GM12878 (cell line): Measurements from ENCODE around the gene CAMTA1. TPM values are rescaled to one million over a fixed set of nuclear protein-coding genes. Genes with fewer than 3 reads are reported as not detected.

Source experiments
- ATAC-seq: fragments of 200-7000 bp; cut with Tn5 transposase; 3 replicates; pipeline ENCODE4 v1.9.1; 2020; ENCODE audit warnings: mild to moderate bottlenecking, moderate library complexity
- BruUV-seq: library from RNA; stranded (reverse); fragments of 400-500 nt; replicated peaks from 2 replicates; lab custom pipeline; 2021; lab: Mats Ljungman, UMichigan
- CTCF ChIA-PET: fragments of 300-600 bp; sonication (Branson Sonifier 250); formaldehyde crosslinking; extraction: SDS; loops from one replicate; lab custom pipeline; 2021; ENCODE audit warnings: inconsistent platforms; lab: Yijun Ruan, JAX
- POLR2A ChIA-PET: fragments of 350-600 bp; formaldehyde crosslinking; extraction: SDS; loops from one replicate; lab custom pipeline; 2021; ENCODE audit warnings: inconsistent platforms; lab: Charles Lee
- RAD21 ChIA-PET: fragments of 300-600 bp; sonication (Branson Sonifier 250); formaldehyde crosslinking; loops from one replicate; lab custom pipeline; 2023; ENCODE audit warnings: antibody characterized with exemption; ENCODE audit not compliant: unreplicated experiment; lab: Charles Lee
- SMC1A ChIA-PET: fragments of 300-600 bp; sonication (Branson Sonifier 250); formaldehyde crosslinking; loops from one replicate; lab custom pipeline; 2023; ENCODE audit not compliant: unreplicated experiment, uncharacterized antibody; lab: Charles Lee
- DNase-seq: peaks from one replicate; pipeline ENCODE4 v3.0.0-alpha.2; 2011; ENCODE audit warnings: low read depth, low spot score
- FAIRE-seq: peaks from 3 replicates; lab custom pipeline; 2011; peaks lifted over from hg19 to GRCh38; lab: Jason Lieb, UNC
- H2AFZ ChIP-seq: 2 replicates; pipeline ENCODE4 v1.6.0; 2011; ENCODE audit warnings: low read depth, low read length, control low read depth; ENCODE audit not compliant: control insufficient read depth
- H3K27ac ChIP-seq: 2 replicates; pipeline ENCODE4 v1.5.1; 2011; ENCODE audit warnings: control low read depth; ENCODE audit not compliant: control insufficient read depth, insufficient read depth
- H3K27me3 ChIP-seq, 2 experiments: replicated peaks in 1 of 2; 2 replicates each; pipeline versions ENCODE4 v1.6.0 to v1.6.1; 2011; ENCODE audit warnings: low read length in 1 of 2; ENCODE audit not compliant: control insufficient read depth in 2 of 2, insufficient read depth in 2 of 2
- H3K36me3 ChIP-seq, 2 experiments: 2 replicates each; pipeline ENCODE4 v1.5.1; 2011; ENCODE audit warnings: low read length in 1 of 2; ENCODE audit not compliant: control insufficient read depth in 2 of 2, insufficient read depth in 2 of 2
- H3K4me1 ChIP-seq: 2 replicates; pipeline ENCODE4 v1.6.1; 2011; ENCODE audit warnings: mild to moderate bottlenecking, low read length, moderate library complexity, mixed read lengths; ENCODE audit not compliant: control insufficient read depth, insufficient read depth
- H3K4me2 ChIP-seq: 2 replicates; pipeline ENCODE4 v1.6.0; 2011; ENCODE audit warnings: control low read depth; ENCODE audit not compliant: control insufficient read depth, insufficient read depth
- H3K4me3 ChIP-seq: fragments of 200-600 bp; sonication (generic); 2 replicates; pipeline ENCODE4 v1.5.1; 2016
- H3K79me2 ChIP-seq: 2 replicates; pipeline ENCODE4 v1.6.0; 2011; ENCODE audit warnings: low read length; ENCODE audit not compliant: control insufficient read depth, insufficient read depth
- H3K9ac ChIP-seq: 2 replicates; pipeline ENCODE4 v1.8.0; 2011; ENCODE audit warnings: low read length, control low read depth, mixed read lengths; ENCODE audit not compliant: control insufficient read depth, insufficient read depth
- H3K9me3 ChIP-seq: replicated peaks from 3 replicates; pipeline ENCODE4 v1.5.1; 2011; ENCODE audit warnings: mild to moderate bottlenecking, low read length; ENCODE audit not compliant: control insufficient read depth, insufficient read depth
- H4K20me1 ChIP-seq: 2 replicates; pipeline ENCODE4 v1.6.0; 2011; ENCODE audit not compliant: control insufficient read depth, insufficient read depth
- EED ChIP-seq: sonication (generic); IDR thresholded peaks from 2 replicates; pipeline ENCODE4 v1.6.1; 2016; ENCODE audit warnings: antibody characterized with exemption, low read depth
- HDAC2 ChIP-seq: fragments of 200-600 bp; sonication (generic); IDR thresholded peaks from 2 replicates; pipeline ENCODE4 v1.6.1; 2017
- IKZF1 ChIP-seq: fragments of 450-650 bp; conservative IDR thresholded peaks from 2 replicates; pipeline ENCODE4 v1.6.1; 2017; ENCODE audit warnings: antibody characterized with exemption, mild to moderate bottlenecking
- NBN ChIP-seq: fragments of 450-650 bp; IDR thresholded peaks from 2 replicates; pipeline ENCODE4 v1.6.1; 2016
- NFYB ChIP-seq: IDR thresholded peaks from 2 replicates; pipeline ENCODE4 v1.6.1; 2011; ENCODE audit warnings: low read depth, mild to moderate bottlenecking, low read length, improper control_type of control experiment, moderate library complexity; ENCODE audit not compliant: insufficient read depth
- NR2C2 ChIP-seq: IDR thresholded peaks from 2 replicates; pipeline ENCODE4 v1.6.1; 2011; ENCODE audit warnings: borderline replicate concordance, low read depth; ENCODE audit not compliant: control insufficient read depth, insufficient read length
- PAX5 ChIP-seq: IDR thresholded peaks from 2 replicates; pipeline ENCODE4 v1.6.1; 2011; ENCODE audit warnings: low read depth, low read length, borderline replicate concordance
- RAD51 ChIP-seq: fragments of 450-650 bp; IDR thresholded peaks from 2 replicates; pipeline ENCODE4 v1.6.1; 2016; ENCODE audit warnings: moderate library complexity, mild to moderate bottlenecking, inconsistent platforms
- RELA ChIP-seq: fragments of 450-650 bp; IDR thresholded peaks from 2 replicates; pipeline ENCODE4 v1.8.0; 2014; ENCODE audit warnings: borderline replicate concordance; ENCODE audit not compliant: partially characterized antibody
- SPI1 ChIP-seq: IDR thresholded peaks from 2 replicates; pipeline ENCODE4 v1.6.1; 2011; ENCODE audit warnings: low read depth, mild to moderate bottlenecking, low read length, moderate library complexity, borderline replicate concordance; ENCODE audit not compliant: insufficient read depth
- ZBED1 ChIP-seq: IDR thresholded peaks from 2 replicates; pipeline ENCODE4 v1.6.1; 2016; ENCODE audit warnings: borderline replicate concordance
- ZNF274 ChIP-seq: IDR thresholded peaks from one replicate; pipeline ENCODE4 v1.8.0; 2011; ENCODE audit not compliant: insufficient read length, insufficient read depth
- WGBS: methylation state at CpG from one replicate; pipeline ENCODE4 v1.1.6; 2016; ENCODE audit warnings: low lambda C conversion rate; ENCODE audit not compliant: insufficient replicate concordance, insufficient coverage; ENCODE audit errors: missing lambda C conversion rate; 5-methylcytosine and 5-hydroxymethylcytosine counted together
- in situ Hi-C: fragments of 300-500 bp; cut with MboI; formaldehyde crosslinking; loops from 9 replicates; pipeline ENCODE4 v1.14.3; 2018; ENCODE audit warnings: mixed read lengths
- intact Hi-C: fragments of 100-400 bp; cut with micrococcal nuclease; formaldehyde crosslinking; loops from one replicate; pipeline ENCODE4 v1.14.2; 2022; ENCODE audit not compliant: unreplicated experiment
- polyA plus RNA-seq, 11 experiments: library from polyadenylated mRNA; depleted of rRNA in 4 of 11; unstranded in 6 of 11; stranded (reverse) in 5 of 11; fragments of >200 nt; fragmentation: Nextera tagmentation in 4 of 11; fragmentation: Illumina TruSeq in 1 of 11; extraction: Ambion mirVana in 4 of 11; extraction: Trizol in 1 of 11; gene quantifications; 1 replicate in 1 of 11; 2 replicates in 10 of 11; pipeline versions ENCODE4 v1.2.1 to v1.2.3, GENCODE V29; 2011 to 2016; ENCODE audit warnings: inconsistent platforms in 2 of 11, missing spikeins in 2 of 11, low read depth in 1 of 11
- total RNA-seq, 4 experiments: library from RNA; depleted of rRNA in 3 of 4; stranded (reverse); fragments of >200 nt in 3 of 4; fragmentation: Illumina TruSeq in 1 of 4; extraction: Trizol in 1 of 4; gene quantifications; 2 replicates each; pipeline versions ENCODE4 v1.2.1 to v1.2.3, GENCODE V29; 2013 to 2021
- TF ChIP-seq, protein P1 (sequence below): fragments of 450-650 bp; IDR thresholded peaks from 2 replicates; pipeline ENCODE4 v1.6.1; 2017; ENCODE audit warnings: mild to moderate bottlenecking, low read depth, inconsistent platforms; ENCODE audit not compliant: poor library complexity, severe bottlenecking
- TF ChIP-seq, protein P2 (sequence below): IDR thresholded peaks from 2 replicates; pipeline ENCODE4 v1.6.1; 2012; ENCODE audit warnings: low read length, inconsistent platforms
- TF ChIP-seq, protein P3 (sequence below): fragments of 450-650 bp; IDR thresholded peaks from 2 replicates; pipeline ENCODE4 v1.6.1; 2017; ENCODE audit warnings: mild to moderate bottlenecking, moderate library complexity

CAMTA1 gene
- total and polyA plus RNA-seq, 10 of the 15 experiments (the other 5 are each of a cell fraction or from before 2014, with no cell fraction given): 37.7 to 148 (median 76.4) TPM

DNA sequence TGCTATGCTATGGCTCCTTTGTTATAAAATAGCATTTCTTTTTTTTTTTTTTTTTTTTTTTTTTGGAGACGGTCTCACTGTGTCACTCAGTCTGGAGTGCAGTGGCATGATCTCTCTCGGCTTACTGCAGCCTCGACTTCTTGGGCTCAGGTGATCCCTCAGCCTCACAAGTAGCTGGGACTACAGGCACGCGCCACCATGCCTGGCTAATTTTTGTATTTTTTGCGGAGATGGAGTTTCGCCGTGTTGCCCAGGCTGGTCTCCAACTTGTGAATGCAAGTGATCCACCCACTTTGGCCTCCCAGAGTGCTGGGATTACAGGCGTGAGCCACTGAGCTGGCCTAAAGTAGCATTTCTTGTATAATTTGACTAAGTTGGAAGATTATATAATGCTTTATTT, 10.8 kb downstream of the CAMTA1 start (continued):
- TF ChIP-seq PAX5 (no peak), NFYB (no peak), RELA (no peak), NBN (no peak), NR2C2 (no peak)

DNA sequence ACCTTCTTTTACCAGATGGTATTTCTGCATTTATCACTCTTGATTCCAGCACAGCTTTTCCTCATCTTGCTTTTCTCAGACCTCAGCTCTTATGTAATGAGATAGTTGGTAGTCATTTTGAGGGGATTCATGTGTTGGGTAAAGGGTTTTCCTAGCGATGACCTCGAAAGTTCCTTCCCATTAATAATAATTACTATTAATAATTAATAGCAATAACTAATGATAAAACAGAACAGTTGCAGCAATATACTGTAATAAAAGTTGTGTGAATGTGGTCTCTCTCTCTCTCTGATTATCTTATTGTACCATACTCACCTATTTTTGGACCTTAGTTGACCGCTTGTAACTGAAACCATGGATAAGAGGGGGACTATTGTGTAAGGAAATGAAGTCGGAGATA, 14.2 kb downstream of the CAMTA1 start:
- Histone ChIP-seq H3K79me2 (peaks cover 14% of the 10 kb centered on the region), H3K27ac (no peak overlapping the region), H3K36me3 (peaks cover 0 to 2% of the 10 kb centered on the region in 2 experiments; a peak in 2 of 4 replicates), H3K9me3 (no peaks in the 10 kb centered on the region), H4K20me1 (no peaks in the 10 kb centered on the region), H2AFZ (no peak overlapping the region), H3K27me3 (no peaks in the 10 kb centered on the region), H3K4me2 (no peak overlapping the region), H3K4me3 (no peak overlapping the region), H3K9ac (no peak overlapping the region), H3K4me1 (no peaks in the 10 kb centered on the region; the same call in 1 of the 2 replicates)
- CTCF ChIA-PET: interaction anchor here (1.1 to 5.5 kb wide), 3 partner anchors 11 to 90 kb away, joined by 3 to 63 read pairs (median 3); no protein-coding TSS in a partner anchor
- 91% methylated on average over 4 of the region's 4 CpGs for WGBS
- DNase-seq: no peak
- intact Hi-C loops: no loop called here
- ATAC-seq: no peak
- no TSS peak for BruUV-seq
- in situ Hi-C loops: loop anchor here (5.0 kb wide), 1 partner anchor 268 kb away; no protein-coding TSS in a partner anchor
- POLR2A ChIA-PET: no interaction called here
- FAIRE-seq: no peak
- SMC1A ChIA-PET: interaction anchor here (0.5 to 2.1 kb wide), 4 partner anchors 34 to 92 kb away, joined by 3 to 9 read pairs (median 4); no protein-coding TSS in a partner anchor
- RAD21 ChIA-PET: interaction anchor here (0.6 to 1.0 kb wide), 2 partner anchors 25 to 164 kb away, joined by 3 read pairs; no protein-coding TSS in a partner anchor
- TF ChIP-seq ZBED1: no peak
- no peak for TF ChIP-seq SPI1
- TF ChIP-seq EED: no peak
- TF ChIP-seq, protein P1, sequence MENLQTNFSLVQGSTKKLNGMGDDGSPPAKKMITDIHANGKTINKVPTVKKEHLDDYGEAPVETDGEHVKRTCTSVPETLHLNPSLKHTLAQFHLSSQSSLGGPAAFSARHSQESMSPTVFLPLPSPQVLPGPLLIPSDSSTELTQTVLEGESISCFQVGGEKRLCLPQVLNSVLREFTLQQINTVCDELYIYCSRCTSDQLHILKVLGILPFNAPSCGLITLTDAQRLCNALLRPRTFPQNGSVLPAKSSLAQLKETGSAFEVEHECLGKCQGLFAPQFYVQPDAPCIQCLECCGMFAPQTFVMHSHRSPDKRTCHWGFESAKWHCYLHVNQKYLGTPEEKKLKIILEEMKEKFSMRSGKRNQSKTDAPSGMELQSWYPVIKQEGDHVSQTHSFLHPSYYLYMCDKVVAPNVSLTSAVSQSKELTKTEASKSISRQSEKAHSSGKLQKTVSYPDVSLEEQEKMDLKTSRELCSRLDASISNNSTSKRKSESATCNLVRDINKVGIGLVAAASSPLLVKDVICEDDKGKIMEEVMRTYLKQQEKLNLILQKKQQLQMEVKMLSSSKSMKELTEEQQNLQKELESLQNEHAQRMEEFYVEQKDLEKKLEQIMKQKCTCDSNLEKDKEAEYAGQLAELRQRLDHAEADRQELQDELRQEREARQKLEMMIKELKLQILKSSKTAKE: no peak
- no peak for TF ChIP-seq RAD51
- no peak for TF ChIP-seq ZNF274
- no peak for TF ChIP-seq IKZF1
- TF ChIP-seq, protein P2, sequence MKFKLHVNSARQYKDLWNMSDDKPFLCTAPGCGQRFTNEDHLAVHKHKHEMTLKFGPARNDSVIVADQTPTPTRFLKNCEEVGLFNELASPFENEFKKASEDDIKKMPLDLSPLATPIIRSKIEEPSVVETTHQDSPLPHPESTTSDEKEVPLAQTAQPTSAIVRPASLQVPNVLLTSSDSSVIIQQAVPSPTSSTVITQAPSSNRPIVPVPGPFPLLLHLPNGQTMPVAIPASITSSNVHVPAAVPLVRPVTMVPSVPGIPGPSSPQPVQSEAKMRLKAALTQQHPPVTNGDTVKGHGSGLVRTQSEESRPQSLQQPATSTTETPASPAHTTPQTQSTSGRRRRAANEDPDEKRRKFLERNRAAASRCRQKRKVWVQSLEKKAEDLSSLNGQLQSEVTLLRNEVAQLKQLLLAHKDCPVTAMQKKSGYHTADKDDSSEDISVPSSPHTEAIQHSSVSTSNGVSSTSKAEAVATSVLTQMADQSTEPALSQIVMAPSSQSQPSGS: no peak
- TF ChIP-seq HDAC2: no peak
- TF ChIP-seq, protein P3, sequence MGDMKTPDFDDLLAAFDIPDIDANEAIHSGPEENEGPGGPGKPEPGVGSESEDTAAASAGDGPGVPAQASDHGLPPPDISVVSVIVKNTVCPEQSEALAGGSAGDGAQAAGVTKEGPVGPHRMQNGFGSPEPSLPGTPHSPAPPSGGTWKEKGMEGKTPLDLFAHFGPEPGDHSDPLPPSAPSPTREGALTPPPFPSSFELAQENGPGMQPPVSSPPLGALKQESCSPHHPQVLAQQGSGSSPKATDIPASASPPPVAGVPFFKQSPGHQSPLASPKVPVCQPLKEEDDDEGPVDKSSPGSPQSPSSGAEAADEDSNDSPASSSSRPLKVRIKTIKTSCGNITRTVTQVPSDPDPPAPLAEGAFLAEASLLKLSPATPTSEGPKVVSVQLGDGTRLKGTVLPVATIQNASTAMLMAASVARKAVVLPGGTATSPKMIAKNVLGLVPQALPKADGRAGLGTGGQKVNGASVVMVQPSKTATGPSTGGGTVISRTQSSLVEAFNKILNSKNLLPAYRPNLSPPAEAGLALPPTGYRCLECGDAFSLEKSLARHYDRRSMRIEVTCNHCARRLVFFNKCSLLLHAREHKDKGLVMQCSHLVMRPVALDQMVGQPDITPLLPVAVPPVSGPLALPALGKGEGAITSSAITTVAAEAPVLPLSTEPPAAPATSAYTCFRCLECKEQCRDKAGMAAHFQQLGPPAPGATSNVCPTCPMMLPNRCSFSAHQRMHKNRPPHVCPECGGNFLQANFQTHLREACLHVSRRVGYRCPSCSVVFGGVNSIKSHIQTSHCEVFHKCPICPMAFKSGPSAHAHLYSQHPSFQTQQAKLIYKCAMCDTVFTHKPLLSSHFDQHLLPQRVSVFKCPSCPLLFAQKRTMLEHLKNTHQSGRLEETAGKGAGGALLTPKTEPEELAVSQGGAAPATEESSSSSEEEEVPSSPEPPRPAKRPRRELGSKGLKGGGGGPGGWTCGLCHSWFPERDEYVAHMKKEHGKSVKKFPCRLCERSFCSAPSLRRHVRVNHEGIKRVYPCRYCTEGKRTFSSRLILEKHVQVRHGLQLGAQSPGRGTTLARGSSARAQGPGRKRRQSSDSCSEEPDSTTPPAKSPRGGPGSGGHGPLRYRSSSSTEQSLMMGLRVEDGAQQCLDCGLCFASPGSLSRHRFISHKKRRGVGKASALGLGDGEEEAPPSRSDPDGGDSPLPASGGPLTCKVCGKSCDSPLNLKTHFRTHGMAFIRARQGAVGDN: no peak
